ENCODE data around the gene SSMEM1.
"Not testable (repeated sequence)": the region's sequence is repeated elsewhere in the genome, so short reads cannot be mapped to it uniquely, and the experiment has no call there.

SSMEM1 gene

GRCh38 chr7:130207642-130208041, at the start of gene SSMEM1:
Gene SSMEM1 (plus strand): TSS chr7:130207860. CDS start chr7:130207911, 51 bp downstream.
- no peak for DNase-seq

DNA sequence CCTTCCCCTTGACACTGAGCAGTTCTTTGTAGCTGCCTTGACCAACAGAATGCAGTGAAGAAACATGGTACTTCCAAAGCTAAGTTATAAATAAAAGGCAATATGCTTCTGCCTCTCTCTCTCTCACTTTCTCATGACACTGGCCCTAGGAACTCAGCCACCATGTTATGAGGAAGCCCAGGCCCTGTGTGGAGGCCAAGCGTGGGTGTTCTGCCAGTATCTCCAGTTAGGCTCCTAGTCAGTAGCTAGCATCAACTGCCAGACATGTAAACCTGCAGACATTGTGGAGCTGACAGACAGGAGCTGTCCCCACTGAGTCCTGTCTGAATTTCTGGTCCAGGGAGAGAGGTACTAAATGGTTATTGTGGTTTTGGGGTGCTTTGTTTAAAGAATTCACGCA, 47.6 kb upstream of the SSMEM1 start:
- no peak for DNase-seq

DNA sequence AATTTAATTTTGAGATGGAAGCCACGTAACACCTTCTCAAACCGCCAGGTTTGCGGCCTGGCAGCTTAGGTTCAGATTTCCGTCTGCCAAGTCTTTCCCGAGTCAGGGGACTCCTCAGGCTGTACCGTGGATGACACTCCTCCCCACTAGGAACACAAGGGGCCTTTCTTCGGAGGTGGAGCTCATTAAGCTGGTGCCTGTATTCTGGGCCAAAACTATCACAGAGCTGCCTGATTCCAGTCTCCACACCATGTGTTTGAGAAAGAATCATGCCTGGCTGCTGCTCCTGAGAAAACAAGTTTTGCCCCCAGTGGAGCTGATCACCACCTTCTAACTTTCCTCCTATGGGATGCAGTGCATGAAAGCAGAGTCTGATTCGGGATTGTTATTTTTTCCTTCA, 47.2 kb upstream of the SSMEM1 start:
- no peak for DNase-seq

DNA sequence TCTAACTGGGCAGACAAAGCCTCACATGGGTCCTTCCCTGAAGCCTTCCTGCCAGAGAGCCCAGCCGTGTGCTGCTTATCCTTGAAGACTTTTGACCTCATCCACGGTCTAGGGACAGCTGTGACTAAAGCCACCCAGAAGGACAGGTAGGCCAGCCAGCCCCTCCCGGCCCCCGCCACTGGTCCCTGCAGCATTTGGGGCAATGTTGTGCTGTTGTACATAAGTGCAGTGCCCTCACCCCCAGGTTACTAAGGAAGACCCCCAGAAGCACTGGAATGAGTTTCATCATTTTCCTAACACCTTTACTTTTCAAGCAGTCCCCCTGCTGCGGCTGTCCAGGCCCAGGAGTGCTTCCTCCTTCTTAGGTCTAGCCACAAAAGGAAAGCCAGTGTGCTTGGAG, 45.5 kb upstream of the SSMEM1 start:
- no peak for DNase-seq

GRCh38 chr7:130174237-130174959, 33.3 kb upstream of the SSMEM1 start:
- DNase-seq: no peak

GRCh38 chr7:130178251-130178650, 29.4 kb upstream of the SSMEM1 start:
- no peak for DNase-seq

DNA sequence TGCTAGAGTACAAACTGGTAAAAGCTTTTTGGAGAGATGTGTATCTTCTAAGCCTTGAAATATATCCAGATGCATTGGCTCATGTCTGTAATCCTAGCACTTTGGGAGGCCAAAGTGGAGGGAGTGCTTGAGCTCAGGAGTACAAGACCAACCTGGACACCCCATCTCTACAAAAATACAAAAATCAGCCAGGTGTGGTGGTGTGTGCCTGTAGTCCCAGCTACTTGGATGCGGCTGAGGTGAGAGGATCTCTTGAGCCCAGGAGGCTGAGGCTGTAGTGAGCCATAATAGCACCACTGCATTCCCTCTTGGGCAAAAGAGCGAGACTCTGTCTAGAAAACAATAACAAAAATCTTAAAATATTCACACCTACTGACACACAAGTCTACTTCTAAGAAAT, 28.0 kb upstream of the SSMEM1 start:
- DNase-seq: no peak

- no peak for DNase-seq
These were observed 26.9 kb upstream of the SSMEM1 start for GRCh38 chr7:130180571-130181262.

GRCh38 chr7:130181263-130181605, 26.4 kb upstream of the SSMEM1 start:
- no peak for DNase-seq

- DNase-seq: no peak
These were observed 24.7 kb upstream of the SSMEM1 start for GRCh38 chr7:130182990-130183389.

GRCh38 chr7:130184349-130184748, 23.3 kb upstream of the SSMEM1 start:
- not testable (repeated sequence) for DNase-seq

GRCh38 chr7:130187360-130187759, 20.3 kb upstream of the SSMEM1 start:
- DNase-seq: no peak

GRCh38 chr7:130189343-130189742, 18.3 kb upstream of the SSMEM1 start:
- no peak for DNase-seq

DNA sequence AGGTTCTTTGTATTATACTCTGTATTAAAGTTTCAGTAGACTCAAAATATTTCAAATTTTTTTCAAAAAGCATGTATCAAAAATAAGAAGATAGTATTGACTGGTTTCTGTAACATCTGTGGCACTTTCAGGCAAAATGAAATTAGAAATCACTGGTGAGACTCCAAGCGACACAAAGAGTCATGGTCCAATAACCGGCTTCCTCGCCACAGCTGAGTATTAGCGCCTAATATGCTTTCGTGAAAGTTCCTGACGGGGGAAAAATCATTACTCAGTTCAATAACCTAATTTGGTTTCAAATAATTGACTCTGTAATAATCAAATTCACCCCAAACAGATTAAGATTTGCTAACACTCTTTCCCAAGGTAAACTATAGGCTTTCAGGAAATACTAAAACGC, 15.9 kb upstream of the SSMEM1 start:
- no peak for DNase-seq

- no peak for DNase-seq
These were observed 12.3 kb upstream of the SSMEM1 start for GRCh38 chr7:130195396-130195795.

DNA sequence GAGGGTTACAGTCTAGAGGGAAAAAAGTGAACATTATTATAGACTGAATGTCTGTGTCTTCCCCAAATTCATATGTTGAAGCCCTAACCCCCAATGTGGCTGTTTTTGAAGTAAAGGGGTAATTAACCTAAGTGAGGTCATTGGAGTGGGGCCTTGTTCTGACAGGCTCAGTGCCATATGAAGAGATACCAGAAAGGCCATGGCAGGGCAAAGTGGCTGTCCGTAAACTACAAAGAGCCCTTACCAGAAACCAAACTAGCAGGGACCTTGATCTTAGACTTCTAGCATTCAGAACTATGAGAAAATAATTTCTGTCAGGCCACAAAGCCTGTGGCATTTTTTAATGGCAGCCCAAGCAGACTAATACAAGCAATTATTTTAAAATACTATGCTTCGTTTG, 11.2 kb upstream of the SSMEM1 start:
- no peak for DNase-seq

- no peak for DNase-seq
These were observed 10.6 kb upstream of the SSMEM1 start for GRCh38 chr7:130197094-130197493.

DNA sequence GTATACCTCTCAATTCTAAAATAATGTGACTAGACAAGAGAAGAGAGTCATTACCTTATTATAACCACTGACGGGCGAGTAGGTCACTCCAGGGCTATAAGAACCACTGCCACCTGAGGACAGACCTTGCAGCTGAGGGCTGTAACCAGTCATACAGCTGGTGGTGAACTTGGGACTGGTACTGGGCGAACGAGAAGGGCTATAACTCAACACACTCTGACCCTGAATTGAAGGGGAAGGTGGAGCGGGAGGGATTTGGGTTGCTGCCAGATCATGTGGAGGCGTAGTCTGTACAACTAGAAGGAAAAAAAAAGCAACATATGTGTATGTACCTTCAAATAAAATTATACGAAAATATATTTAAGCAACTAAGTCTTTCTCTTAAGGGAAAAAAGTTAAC, 5.9 kb upstream of the SSMEM1 start:
- no peak for DNase-seq

DNA sequence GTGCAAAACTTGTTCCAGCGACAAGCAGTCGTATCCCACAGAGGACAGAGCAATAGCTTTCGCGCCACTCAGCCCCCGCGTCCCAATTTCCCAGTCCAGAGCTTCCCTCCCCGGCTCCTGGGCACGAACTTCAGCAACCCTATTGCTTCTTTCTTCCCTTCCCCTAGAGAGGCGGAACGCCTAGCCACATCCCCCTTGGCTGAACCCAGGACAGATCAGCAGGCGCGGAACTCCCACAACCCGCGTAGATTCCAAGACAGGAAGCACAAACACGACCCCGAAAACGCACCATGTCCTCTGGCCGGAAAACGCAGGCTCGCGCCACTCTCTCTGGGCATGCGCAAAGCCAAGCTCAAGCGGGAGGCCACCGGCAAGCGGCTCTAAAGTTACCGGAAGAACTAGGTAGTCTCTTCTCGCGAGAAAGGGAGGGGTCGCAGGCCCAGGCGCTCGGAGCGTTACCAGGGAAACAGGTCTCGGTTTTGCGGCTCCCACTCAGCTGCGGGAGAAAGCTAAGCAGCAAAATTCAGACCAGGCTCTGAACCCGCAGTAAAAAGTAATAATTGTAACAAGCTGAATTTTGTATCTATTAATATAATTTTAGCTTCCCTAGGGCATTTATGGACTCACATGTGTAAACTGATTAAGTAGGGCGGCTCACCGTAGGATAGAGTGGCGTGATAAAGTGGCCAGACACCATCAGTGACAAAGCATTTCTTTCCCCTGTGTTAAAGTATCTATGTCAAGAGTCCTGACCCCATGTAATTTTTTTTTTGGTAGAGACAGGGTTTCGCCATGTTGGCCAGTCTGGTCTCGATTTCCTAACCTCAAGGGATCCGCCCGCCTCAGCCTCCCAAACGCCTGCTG, 2.3 kb upstream of the SSMEM1 start, which contains the start of gene TMEM209:
Gene TMEM209 (minus strand): TSS at position 323 of the 864 bp plus-strand sequence. CDS start 31 bp downstream, at position 292.
- DNase-seq: peak; percentile 97

DNA sequence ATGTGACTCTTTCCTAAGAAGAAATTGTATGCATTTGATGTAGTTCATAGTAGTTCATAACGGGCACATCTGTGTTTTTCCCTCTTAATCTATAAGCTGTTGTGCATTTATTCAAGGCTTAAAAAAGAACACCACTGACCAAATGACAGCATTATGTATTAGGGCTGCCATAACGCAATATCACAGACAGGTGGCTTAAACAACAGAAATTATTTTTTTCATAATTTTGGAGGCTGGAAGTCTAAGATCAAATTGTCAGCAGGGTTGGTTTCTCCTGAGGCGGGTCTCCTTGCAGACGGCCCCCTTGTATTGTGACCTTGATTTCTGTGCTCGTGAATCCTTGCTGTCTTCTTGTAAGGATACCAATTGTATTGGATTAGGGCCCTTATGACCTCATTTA, 627 bp upstream of the SSMEM1 start:
- DNase-seq: no peak

- DNase-seq: no peak
These were observed 856 bp downstream of the SSMEM1 start for GRCh38 chr7:130208516-130208915.

- DNase-seq: no peak
These were observed 2.7 kb downstream of the SSMEM1 start for GRCh38 chr7:130210181-130210935.

GRCh38 chr7:130213828-130214227, 6.2 kb downstream of the SSMEM1 start:
- no peak for DNase-seq

Data from NCI-H2171 (cell line).